Mononuclear cell (primary cell): ENCODE results near the gene CNTN4. TPM values are rescaled to one million over a fixed set of nuclear protein-coding genes. Genes with fewer than 3 reads are reported as not detected.

Experiments used
- H3K27me3 ChIP-seq: 2 replicates; pipeline ENCODE4 v1.6.0; 2011; ENCODE audit warnings: low read length, control low read depth; ENCODE audit not compliant: insufficient read depth
- H3K4me1 ChIP-seq: 2 replicates; pipeline ENCODE4 v1.5.1; 2011; ENCODE audit warnings: mild to moderate bottlenecking, low read length, control low read depth; ENCODE audit not compliant: insufficient read depth
- H3K4me3 ChIP-seq: 2 replicates; pipeline ENCODE4 v1.5.1; 2011; ENCODE audit warnings: mild to moderate bottlenecking, low read length, moderate library complexity
- H3K9me3 ChIP-seq: 2 replicates; pipeline ENCODE4 v1.5.1; 2011; ENCODE audit warnings: low read depth, mild to moderate bottlenecking, control low read depth, low read length
- total RNA-seq: library from RNA; depleted of rRNA; stranded (reverse); fragments of >200 nt; gene quantifications from one replicate; pipeline ENCODE4 v1.2.3, GENCODE V29; 2012

CNTN4 gene
- total RNA-seq, 1 donor, result not detected

GRCh38 chr3:3053974-3054373, 955.3 kb downstream of the CNTN4 start:
- H3K4me3 ChIP-seq, result no peak overlapping the region
- H3K4me1 ChIP-seq, result no peaks in the 10 kb centered on the region
- no peaks in the 10 kb centered on the region for H3K9me3 ChIP-seq
- H3K27me3 ChIP-seq, result no peaks in the 10 kb centered on the region

- H3K9me3 ChIP-seq, result no peaks in the 10 kb centered on the region
- no peaks in the 10 kb centered on the region for H3K27me3 ChIP-seq
- no peaks in the 10 kb centered on the region for H3K4me1 ChIP-seq
- H3K4me3 ChIP-seq, result no peak overlapping the region
Measured at GRCh38 chr3:3059645-3060044, 961.0 kb downstream of the CNTN4 start.

- Histone ChIP-seq H3K4me3 (no peak overlapping the region), H3K9me3 (no peaks in the 10 kb centered on the region), H3K4me1 (no peaks in the 10 kb centered on the region), H3K27me3 (no peaks in the 10 kb centered on the region)
Measured at GRCh38 chr3:3064297-3064696, 965.6 kb downstream of the CNTN4 start.

- Histone ChIP-seq H3K27me3 (no peaks in the 10 kb centered on the region), H3K4me1 (no peaks in the 10 kb centered on the region), H3K9me3 (no peaks in the 10 kb centered on the region), H3K4me3 (no peak overlapping the region)
Measured at GRCh38 chr3:3065876-3066275, 967.2 kb downstream of the CNTN4 start.

GRCh38 chr3:3066378-3066777, 967.7 kb downstream of the CNTN4 start:
- H3K27me3 ChIP-seq, result no peaks in the 10 kb centered on the region
- H3K4me1 ChIP-seq, result no peaks in the 10 kb centered on the region
- no peak overlapping the region for H3K4me3 ChIP-seq
- no peaks in the 10 kb centered on the region for H3K9me3 ChIP-seq

DNA sequence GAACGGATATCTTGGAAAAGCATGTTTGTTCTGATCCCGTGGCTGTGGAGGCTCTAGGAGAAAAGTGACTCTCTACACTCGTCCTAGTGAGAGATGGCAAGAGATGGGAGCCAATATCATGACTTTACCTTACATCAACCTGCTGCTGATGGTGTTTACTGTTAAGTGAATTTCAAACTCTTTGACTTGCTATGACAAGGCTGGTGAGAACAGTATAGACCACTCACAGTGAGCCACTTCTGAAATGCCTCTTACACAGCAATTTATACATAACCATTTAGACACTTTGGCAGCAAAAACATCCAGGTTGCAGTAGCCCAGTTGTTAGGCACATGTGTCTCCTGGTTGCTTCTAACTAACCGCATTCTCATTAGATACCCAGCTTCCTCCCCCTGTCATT, 968.2 kb downstream of the CNTN4 start:
- Histone ChIP-seq H3K4me3 (no peak overlapping the region), H3K4me1 (no peaks in the 10 kb centered on the region), H3K27me3 (no peaks in the 10 kb centered on the region), H3K9me3 (no peaks in the 10 kb centered on the region)

GRCh38 chr3:3068358-3068881, 969.8 kb downstream of the CNTN4 start:
- Histone ChIP-seq H3K27me3 (no peaks in the 10 kb centered on the region), H3K4me1 (no peaks in the 10 kb centered on the region), H3K4me3 (no peak overlapping the region), H3K9me3 (no peaks in the 10 kb centered on the region)

DNA sequence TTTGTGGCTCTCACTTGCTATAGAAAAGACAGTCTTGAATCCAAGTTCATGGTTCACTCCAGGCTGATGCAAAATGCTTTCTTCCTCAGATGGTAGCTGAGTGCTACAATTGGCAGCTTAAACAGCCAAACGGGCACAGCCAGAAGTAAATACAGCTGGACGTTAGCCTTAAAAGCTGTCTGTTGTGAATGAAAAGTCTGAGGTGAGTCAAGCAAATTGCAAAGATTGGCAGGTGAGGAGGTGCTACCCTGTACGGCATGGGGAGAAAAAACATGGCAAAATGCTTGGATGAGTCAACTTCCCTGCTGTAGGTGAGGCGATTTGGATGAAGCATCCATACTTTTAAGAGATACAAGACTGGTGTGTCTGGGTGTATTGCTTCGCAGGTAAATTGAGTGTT, 971.1 kb downstream of the CNTN4 start:
- no peak overlapping the region for H3K4me3 ChIP-seq
- H3K9me3 ChIP-seq, result no peaks in the 10 kb centered on the region
- no peaks in the 10 kb centered on the region for H3K27me3 ChIP-seq
- no peaks in the 10 kb centered on the region for H3K4me1 ChIP-seq

GRCh38 chr3:3071136-3071535, 972.5 kb downstream of the CNTN4 start:
- Histone ChIP-seq H3K4me1 (no peaks in the 10 kb centered on the region), H3K27me3 (no peaks in the 10 kb centered on the region), H3K9me3 (no peaks in the 10 kb centered on the region), H3K4me3 (no peak overlapping the region)

DNA sequence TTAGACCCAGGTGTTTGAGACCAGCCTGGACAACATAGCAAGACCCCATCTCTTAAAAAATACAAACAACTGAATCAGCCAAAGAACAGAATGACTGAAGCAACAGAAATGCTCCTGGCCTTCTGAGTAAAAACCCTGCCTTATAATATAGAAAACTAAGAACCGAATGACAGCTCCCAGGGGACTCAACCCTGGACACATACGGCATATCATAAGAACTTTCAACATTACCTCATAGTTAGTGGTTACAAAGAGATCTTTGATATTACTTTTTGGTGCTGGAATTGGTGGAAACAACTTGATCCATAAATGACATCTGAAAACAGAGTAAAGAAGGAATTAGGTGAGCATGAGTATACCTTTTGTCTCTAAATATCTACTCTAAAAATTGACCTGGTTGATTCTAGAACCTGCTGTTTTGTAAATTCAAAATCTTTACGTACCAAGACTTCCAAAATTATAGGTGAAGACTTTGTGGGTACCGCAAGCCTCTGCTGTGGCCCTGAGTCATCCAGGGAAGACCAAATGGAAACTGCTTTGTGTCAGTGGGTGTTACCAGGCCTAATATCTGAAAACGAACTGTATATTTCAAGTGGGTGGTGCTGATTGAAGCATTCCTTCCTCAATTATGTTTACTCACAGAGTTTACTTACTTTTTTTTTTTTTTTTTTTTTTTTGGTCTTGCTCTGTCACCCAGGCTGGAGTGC, 976.0 kb downstream of the CNTN4 start:
- Histone ChIP-seq H3K4me3 (no peak overlapping the region), H3K27me3 (no peaks in the 10 kb centered on the region), H3K9me3 (no peaks in the 10 kb centered on the region), H3K4me1 (no peaks in the 10 kb centered on the region)

DNA sequence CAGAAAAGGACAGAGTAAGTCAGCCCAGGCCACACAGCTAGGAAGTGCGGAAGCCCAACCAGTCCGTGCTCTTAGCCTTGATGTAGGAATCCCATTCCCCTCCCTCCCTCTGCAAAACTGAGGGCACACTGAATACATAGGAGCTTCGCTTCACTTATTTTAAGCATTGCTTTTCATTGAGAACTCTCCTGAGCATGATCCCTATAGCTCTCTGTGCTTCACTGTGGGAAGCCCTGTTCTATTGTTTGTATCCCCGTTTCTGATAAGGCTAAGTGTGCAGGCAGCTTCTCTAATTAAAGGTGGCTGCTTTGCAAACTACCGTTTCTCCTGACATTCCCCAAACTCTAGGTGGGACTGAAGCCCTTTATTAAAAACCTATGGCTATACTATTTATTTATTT, 981.6 kb downstream of the CNTN4 start:
- H3K4me1 ChIP-seq, result peaks cover 5% of the 10 kb centered on the region

GRCh38 chr3:3081381-3082233, 982.9 kb downstream of the CNTN4 start:
- Histone ChIP-seq H3K4me1 (peaks cover 9% of the 10 kb centered on the region), H3K9me3 (no peaks in the 10 kb centered on the region), H3K27me3 (no peaks in the 10 kb centered on the region), H3K4me3 (no peak overlapping the region)

More for the DNA sequence above, 981.6 kb downstream of the CNTN4 start:
- Histone ChIP-seq H3K9me3 (no peaks in the 10 kb centered on the region), H3K27me3 (no peaks in the 10 kb centered on the region), H3K4me3 (no peak overlapping the region)

DNA sequence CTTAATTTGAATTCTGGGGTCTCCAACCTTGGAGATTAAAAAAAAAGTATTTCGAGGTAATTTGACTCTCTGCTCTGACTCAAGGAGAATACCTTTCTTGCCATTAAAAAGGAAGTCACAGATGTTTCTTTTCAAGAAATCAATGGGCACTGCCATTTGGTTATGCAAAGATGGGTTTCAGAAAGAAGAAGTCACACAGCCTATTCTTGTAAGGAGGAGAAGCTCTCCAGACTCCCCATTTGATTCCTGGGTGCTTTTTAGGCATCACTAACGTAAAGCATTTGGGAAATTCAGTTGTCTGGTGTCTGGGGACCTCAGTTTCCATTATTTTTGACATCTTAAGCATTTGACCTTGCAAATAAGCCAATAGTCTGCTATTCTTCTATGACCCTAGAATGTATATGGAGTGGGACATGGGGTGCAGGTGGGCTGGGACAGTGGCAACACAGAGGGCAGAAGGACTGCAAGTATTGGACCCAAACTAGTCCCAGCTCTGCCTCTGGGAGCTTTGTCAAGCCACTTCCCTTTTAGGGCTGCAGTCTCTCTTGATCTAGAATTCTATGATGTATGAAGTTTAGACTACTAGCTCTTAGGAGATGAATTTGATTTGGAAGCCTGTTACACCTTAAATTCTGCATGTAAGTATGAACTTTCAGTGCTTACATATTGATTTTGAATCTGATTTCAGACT, 983.7 kb downstream of the CNTN4 start:
- peaks cover 13% of the 10 kb centered on the region for H3K4me1 ChIP-seq
- no peaks in the 10 kb centered on the region for H3K9me3 ChIP-seq
- H3K27me3 ChIP-seq, result no peaks in the 10 kb centered on the region
- H3K4me3 ChIP-seq, result no peak overlapping the region

DNA sequence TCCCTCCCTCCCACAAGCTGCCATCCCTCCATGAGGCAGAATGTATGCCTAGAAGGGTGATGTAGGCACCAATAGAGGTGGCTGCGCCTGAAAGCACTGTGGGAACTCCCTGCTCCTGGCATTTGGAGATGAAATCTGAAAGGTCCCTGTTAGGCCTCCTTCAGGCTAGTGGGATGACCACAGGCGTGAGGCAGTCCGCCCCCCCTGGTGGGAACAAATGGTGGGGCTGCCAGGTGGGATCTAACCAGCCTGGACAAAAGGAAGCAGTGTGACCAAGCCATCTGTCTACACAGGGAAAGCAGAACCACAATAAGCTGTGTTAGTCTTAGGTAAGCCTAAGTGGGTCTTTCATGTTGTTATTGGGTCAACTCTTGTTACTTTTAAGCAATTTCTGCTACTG, 986.2 kb downstream of the CNTN4 start:
- no peaks in the 10 kb centered on the region for H3K27me3 ChIP-seq
- H3K4me3 ChIP-seq, result no peak overlapping the region
- no peaks in the 10 kb centered on the region for H3K9me3 ChIP-seq
- H3K4me1 ChIP-seq, result peaks cover 13% of the 10 kb centered on the region

DNA sequence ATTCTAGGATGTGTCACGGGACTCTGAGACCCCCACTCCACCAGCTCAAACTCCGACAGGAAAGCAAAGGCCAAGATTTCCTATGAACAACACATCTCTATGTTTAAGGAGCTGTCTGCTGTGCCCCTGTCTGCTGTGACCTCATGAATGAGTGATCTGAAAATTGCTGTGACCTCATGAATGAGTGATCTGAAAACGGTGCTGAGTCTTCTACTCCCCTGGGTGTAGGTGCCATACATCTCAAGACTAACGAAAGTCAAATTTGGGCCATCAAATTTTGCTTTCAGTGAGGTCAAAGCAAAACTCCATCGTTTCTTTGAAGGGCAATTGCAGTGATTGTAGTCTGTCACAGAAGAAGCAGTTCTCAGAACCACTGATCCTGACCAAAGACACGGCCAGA, 987.1 kb downstream of the CNTN4 start:
- Histone ChIP-seq H3K4me1 (peaks cover 13% of the 10 kb centered on the region), H3K4me3 (no peak overlapping the region), H3K9me3 (no peaks in the 10 kb centered on the region), H3K27me3 (no peaks in the 10 kb centered on the region)
